CD1c-positive myeloid dendritic cell (primary cell): Measurements from ENCODE around the gene CYFIP2.

ENCODE experiments used
- DNase-seq: peaks from one replicate; pipeline ENCODE4 v3.0.0-alpha.2; 2016; ENCODE audit errors: extremely low spot score

Gene CYFIP2

GRCh38 chr5:157358871-157359270 lies 92.9 kb downstream of the CYFIP2 start:
- no peak for DNase-seq

DNA sequence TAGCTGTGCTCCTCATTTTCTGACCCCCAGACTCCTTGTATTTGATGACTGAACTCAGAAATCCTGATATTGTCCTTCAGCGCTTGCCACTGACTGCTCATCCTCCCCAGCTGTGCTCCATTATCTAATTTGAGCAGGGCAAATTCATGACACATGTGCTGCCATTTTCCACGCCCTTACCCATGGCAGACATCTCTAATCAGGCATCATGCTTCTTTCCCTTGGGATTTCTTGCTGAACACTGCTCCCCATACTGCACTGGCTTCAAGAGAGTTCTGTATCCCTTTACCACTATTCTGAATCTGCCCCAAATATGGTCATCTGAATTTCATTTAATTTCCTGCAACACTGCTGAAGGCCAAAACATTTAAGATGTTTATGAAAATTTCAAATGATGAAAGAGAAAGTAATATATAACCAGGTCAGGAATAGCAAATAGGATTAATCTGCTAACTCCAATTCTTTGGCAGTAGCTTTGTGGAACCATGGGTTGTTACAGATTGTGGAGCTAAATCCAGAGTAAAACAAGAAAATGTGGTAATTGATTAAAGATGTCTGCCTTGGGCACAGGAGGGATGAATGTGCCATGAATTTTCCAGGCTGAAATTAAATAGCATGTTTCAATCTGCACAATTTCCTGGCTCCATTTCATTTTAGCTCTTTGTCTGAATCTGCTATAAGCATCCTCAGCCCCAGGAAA lies 93.6 kb downstream of the CYFIP2 start:
- DNase-seq = no peak

- peak; percentile 48 for DNase-seq
These were observed 96.1 kb downstream of the CYFIP2 start for GRCh38 chr5:157362012-157362411.

DNA sequence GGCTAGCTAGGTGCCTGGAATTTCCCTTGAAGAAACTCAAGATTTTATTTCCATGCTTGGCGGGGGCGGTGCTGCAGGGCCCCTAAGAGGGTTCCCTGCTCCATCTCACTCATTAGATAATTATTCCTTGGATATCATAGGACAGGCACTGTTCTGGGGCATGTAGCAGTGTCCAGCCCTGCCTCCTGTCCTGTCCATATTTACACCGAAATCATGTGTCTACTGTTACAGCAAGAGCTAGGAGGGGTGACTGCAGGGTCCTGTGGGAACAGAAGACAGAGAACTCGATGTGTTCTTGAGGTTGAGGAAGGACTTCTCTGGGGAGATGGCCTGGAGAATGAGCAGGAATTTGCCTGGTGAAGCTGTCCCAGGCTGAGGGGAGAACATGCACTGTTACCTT lies 96.6 kb downstream of the CYFIP2 start:
- no peak for DNase-seq

DNA sequence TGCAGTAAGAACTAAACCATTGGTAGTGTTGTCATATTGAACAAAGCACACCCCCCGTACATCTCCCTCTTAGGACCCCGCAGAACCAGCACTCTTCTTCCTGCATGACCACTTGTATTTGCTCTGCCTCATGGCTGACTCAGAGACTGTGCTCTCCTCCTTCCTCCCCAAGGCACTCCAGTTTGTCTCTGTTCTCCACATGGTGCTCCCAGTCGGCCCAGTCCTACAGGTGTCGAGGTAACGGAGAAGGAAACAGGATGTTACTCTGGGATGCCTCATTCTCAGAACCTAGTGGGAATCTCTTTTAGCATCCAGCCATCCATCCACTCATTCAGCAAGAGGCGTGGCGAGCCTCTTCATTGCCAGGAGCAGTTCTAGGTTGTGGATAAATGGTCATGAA lies 97.1 kb downstream of the CYFIP2 start:
- no peak for DNase-seq

DNA sequence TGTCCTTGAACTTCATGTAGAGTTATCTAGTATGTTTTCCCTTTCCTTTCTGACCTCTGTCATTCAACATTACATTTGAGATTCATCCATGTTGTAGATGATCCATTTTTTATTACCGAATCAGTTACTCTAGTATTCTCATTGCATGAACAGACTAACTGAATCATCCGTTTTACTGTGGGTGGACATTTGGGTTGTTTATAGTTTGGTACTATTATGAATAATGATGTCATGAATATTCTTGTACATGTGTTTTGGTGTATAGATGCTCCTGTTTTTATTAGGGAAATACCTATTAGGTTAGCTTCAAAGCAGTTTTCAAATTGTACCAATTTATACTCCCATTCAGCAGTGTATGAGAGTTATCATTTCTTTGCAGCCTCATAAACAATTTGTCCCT lies 99.8 kb downstream of the CYFIP2 start:
- DNase-seq = no peak

GRCh38 chr5:157366741-157367674 lies 101.1 kb downstream of the CYFIP2 start:
- DNase-seq = no peak

DNA sequence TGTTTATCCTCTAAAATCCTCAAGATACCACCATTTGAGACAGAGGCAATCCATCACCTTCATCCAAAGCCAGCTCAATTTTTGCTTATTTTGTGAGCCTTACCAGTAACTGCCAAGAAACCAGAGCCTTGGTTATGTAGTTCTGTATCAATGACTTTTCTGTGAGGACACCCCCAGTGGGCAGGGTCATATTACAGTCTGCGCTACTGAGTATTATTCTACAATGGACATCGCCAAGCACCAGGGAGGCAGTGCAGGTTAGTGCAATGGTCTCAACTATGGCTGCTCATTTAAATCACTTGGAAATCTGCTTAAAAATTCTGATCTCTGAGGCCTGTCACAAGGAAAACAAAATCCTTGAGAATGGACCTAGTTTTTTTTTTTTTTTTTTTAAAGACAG lies 103.6 kb downstream of the CYFIP2 start:
- DNase-seq = no peak

- no peak for DNase-seq
These were observed 105.0 kb downstream of the CYFIP2 start for GRCh38 chr5:157370967-157371366.

DNA sequence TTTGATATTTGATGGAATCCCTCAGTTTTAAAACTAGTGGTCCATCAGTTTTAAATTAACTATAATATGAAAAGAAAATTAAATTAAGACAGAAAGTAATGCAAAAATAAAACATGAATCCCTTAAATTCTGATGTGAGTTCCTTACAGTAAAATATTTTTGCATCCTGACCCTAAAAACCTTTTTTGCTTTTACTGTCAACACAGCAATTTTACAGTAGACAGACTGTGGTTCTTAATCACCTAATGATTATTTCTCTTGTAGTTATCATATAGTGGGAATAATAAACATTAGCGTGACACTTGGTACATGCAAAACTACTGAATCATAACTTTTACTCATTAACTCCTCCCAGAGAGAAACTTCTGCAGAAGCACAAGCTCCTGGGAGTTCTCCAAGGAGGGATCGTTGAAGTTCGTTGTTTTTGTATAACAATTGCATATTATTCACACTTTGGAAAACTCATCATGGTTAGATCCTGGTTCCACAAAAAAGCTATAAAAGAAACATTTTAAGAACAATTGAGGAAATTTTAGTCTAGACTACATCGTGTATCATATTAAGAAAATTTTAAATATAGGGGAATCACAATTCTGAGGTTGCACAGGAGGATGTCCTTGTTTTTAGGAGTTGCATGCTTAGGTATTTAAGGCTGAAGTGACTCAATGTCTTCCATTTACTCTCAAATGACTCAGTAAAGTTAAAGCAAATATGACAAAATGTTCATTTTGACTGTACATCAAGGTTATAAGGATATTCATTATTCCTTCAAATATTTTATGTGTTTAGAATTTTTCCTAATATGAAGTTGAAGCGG lies 105.9 kb downstream of the CYFIP2 start:
- DNase-seq = no peak

GRCh38 chr5:157372472-157372822 lies 106.5 kb downstream of the CYFIP2 start:
- no peak for DNase-seq

DNA sequence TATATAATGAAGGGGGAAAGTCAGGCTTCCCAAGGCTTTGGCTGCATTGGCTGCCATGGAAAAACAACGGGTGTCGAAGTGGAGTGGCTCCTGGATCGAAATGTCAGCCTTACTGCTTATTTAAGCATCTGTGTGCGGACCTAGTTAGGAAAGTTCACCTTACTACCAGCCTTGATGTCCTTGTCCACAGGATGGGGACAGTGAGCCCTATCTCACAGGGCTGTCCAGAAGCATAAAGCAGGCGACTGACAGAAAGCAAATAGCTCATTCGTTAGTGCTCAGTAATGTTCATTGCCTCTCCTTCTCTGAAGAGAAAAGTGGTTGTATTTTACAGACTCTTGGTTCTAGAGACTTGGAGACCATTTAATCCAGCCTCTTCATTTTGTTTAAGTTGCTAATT lies 112.6 kb downstream of the CYFIP2 start:
- no peak for DNase-seq

DNA sequence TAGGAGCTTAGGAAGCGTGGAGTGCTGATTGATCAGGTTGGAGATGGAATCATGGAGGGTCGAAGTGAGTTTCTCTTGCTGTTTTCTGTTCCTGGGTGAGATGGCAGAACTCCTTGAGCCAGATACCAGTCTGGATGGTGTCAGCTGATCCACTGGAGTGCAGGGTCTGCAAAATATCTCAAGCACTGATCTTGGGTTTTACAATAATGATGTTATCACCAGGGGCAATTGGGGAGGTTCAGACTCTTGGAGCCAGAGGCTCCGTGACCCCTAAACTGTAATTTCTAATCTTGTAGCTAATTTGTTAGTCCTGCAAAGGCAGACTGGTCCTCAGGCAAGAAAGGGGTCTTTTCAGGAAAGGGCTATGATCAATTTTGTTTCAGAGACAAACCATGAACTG lies 114.1 kb downstream of the CYFIP2 start:
- DNase-seq = no peak

GRCh38 chr5:157381746-157382145 lies 115.8 kb downstream of the CYFIP2 start:
- no peak for DNase-seq

DNA sequence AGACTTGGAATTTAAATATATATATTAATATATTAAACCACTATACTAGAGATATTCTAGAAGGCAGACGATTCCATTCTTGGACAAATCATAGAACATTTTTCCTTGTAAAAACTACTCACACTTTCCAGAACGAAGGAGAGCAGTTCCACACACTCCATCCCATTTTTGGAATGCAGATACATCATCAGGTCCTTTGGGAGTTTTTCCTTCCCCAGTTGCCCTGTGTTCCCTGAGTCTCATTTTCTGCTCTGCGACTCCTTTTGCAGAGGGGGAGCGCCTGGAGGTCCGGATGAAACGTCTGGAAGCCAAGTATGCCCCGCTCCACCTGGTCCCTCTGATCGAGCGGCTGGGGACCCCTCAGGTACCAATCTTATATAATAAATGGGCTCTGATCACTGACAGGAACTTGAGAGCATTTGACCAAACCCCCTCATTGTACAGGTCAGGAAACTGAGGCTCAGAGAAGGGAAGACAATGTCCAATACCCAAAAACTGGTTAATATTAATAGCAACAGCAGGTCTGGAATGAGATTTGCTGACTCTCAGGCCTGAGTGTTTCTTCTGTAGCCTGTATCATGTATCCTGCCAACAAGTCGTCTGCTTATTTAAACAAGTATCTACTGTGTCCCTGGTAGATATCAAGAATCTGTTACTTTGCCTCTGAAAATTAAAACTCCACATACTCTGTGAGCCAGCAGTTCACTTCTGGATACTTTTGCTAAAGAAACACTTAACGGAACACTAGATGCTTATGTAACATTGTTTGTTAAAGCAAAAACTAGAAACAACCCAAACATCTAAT lies 117.3 kb downstream of the CYFIP2 start:
- DNase-seq = no peak

DNA sequence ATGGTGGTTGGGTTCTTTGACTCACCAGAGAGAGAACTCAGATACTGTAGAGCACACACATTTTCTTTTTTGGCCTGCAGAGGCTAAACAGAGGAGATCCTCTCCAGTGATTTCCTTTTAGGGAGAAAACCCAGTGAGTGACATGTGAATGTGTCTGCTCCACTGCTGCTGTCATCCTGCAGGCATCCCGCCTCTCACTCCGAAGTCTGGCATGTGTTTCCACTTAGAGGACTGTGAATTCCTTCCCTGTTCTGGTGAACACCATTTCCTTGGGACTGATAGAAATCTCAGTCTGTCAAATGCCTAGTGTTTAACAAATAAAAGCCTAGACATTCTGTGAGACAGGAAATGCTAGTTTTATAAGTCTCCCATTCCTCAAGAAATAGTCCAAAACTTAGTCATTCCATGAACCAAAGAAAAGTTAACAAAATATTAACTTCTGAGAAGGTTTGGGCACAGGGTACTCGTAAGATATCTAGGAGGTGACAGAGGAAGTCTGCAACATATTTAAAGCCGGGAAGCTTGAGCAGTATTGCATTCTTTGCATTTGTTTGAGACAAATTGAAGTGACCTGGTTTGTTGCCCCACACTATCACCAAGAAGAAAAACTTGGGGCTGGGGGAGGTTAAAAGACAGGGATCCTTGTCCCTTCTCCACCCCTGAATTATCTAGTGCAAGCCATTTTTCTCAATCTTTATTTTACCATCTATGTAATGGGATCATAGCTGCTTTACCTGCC lies 119.2 kb downstream of the CYFIP2 start:
- DNase-seq = no peak

GRCh38 chr5:157387041-157387563 lies 121.2 kb downstream of the CYFIP2 start:
- no peak for DNase-seq

GRCh38 chr5:157387683-157388093 lies 121.8 kb downstream of the CYFIP2 start:
- no peak for DNase-seq

GRCh38 chr5:157388111-157388710 lies 122.3 kb downstream of the CYFIP2 start:
- no peak for DNase-seq

DNA sequence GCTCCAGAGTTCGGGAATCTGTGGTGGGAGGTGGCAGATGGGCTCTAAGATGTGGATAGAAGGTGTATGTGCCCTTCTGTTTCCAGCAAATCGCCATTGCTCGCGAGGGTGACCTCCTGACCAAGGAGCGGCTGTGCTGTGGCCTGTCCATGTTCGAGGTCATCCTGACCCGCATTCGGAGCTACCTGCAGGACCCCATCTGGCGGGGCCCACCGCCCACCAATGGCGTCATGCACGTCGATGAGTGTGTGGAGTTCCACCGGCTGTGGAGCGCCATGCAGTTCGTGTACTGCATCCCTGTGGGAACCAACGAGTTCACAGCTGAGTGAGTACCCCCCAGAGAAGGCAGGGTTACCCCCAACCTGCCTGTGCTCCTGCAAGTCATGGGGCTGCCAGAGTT lies 123.2 kb downstream of the CYFIP2 start:
- DNase-seq = no peak
